ENCODE measurements around the gene PILRA.
A peak's percentile ranks its signal among the peaks of the same experiment; 100 is the strongest.
"Not testable (repeated sequence)": the region's sequence is repeated elsewhere in the genome, so short reads cannot be mapped to it uniquely, and the experiment has no call there.

Gene PILRA

GRCh38 chr7:100373261-100373831, at the start of gene PILRA:
TSS of gene PILRA (plus strand) at chr7:100373487. CDS start at chr7:100373657, 170 bp downstream.
- DNase-seq (ENCODE audit: low read depth): no peak

- not testable (repeated sequence) for DNase-seq (ENCODE audit: low read depth)
Measured at GRCh38 chr7:100324194-100324593, 49.1 kb upstream of the PILRA start.

- not testable (repeated sequence) for DNase-seq (ENCODE audit: low read depth)
Measured at GRCh38 chr7:100325671-100326070, 47.6 kb upstream of the PILRA start.

- DNase-seq (ENCODE audit: low read depth): not testable (repeated sequence)
Measured at GRCh38 chr7:100326914-100327313, 46.4 kb upstream of the PILRA start.

- peak; percentile 62 for DNase-seq (ENCODE audit: low read depth)
Measured at GRCh38 chr7:100335566-100336466, 37.5 kb upstream of the PILRA start.

- not testable (repeated sequence) for DNase-seq (ENCODE audit: low read depth)
Measured at GRCh38 chr7:100338083-100338696, 35.1 kb upstream of the PILRA start.

GRCh38 chr7:100341286-100341685, 32.0 kb upstream of the PILRA start:
- not testable (repeated sequence) for DNase-seq (ENCODE audit: low read depth)

GRCh38 chr7:100342765-100343164, 30.5 kb upstream of the PILRA start:
- DNase-seq (ENCODE audit: low read depth): no peak

- not testable (repeated sequence) for DNase-seq (ENCODE audit: low read depth)
Measured at GRCh38 chr7:100344124-100344559, 29.1 kb upstream of the PILRA start.

- DNase-seq (ENCODE audit: low read depth): peak; percentile 65
Measured at GRCh38 chr7:100344560-100345287, 28.6 kb upstream of the PILRA start.

- peak; percentile 58 for DNase-seq (ENCODE audit: low read depth)
Measured at GRCh38 chr7:100345288-100345672, 28.0 kb upstream of the PILRA start.

GRCh38 chr7:100346921-100347320, 26.4 kb upstream of the PILRA start:
- no peak for DNase-seq (ENCODE audit: low read depth)

GRCh38 chr7:100348805-100349204, 24.5 kb upstream of the PILRA start:
- DNase-seq (ENCODE audit: low read depth): no peak

GRCh38 chr7:100349757-100350156, 23.5 kb upstream of the PILRA start:
- no peak for DNase-seq (ENCODE audit: low read depth)

GRCh38 chr7:100351657-100352058, 21.6 kb upstream of the PILRA start:
- DNase-seq (ENCODE audit: low read depth): no peak

- not testable (repeated sequence) for DNase-seq (ENCODE audit: low read depth)
Measured at GRCh38 chr7:100352230-100352781, 21.0 kb upstream of the PILRA start.

GRCh38 chr7:100352984-100353684, 20.2 kb upstream of the PILRA start:
- DNase-seq (ENCODE audit: low read depth): no peak

- no peak for DNase-seq (ENCODE audit: low read depth)
Measured at GRCh38 chr7:100353685-100354330, 19.5 kb upstream of the PILRA start.

- DNase-seq (ENCODE audit: low read depth): no peak
Measured at GRCh38 chr7:100356416-100357068, 16.7 kb upstream of the PILRA start.

- DNase-seq (ENCODE audit: low read depth): no peak
Measured at GRCh38 chr7:100357131-100357561, 16.1 kb upstream of the PILRA start.
